ENCODE results near the gene WNT5A.

DNA sequence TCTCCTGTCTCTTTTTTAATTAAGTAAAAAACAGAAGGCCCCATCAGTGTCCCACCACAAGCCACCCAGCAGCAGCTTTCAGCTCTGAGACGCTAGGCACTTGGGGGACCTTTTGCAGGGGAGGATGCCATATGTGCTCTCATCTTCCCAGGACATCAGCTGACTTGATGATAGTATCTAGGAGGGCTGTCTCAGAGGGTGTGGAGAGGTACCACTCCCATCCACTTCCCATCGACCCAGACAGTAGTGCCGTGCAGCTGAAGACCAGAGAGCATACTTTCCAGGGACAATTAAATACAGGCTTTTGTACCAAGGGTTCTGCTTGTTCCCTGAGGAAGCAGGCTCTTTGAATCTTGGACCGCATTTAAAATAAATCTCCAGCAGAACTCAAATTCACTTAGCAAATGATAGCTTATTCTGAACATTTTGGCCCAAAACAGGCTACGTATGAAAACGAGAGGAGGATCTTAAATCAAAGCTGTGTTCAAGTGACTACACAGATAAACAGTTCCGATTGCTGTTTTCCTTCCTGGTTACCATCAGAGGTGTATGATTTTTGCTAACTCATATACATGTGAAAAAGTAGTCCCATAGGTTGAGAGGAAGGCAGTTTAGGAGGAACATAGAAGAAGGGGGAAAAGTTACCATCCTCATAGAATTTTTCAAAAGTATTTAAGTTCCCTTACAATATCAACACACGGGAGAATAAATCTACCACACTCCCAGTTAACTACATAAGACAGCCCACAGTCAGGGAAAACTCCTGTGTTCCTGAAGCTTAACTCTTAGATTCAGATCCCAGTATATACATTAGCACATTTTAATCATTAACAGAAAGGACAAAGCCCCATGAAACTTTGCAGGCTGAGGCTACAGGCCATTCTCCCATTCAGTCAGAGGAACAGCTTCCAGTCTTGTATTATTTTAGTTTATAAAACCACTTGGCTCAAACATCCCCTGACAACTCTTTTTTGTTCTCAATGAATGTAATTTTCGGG lies 9.5 kb downstream of the WNT5A start:
- TF ChIP-seq, protein P1, sequence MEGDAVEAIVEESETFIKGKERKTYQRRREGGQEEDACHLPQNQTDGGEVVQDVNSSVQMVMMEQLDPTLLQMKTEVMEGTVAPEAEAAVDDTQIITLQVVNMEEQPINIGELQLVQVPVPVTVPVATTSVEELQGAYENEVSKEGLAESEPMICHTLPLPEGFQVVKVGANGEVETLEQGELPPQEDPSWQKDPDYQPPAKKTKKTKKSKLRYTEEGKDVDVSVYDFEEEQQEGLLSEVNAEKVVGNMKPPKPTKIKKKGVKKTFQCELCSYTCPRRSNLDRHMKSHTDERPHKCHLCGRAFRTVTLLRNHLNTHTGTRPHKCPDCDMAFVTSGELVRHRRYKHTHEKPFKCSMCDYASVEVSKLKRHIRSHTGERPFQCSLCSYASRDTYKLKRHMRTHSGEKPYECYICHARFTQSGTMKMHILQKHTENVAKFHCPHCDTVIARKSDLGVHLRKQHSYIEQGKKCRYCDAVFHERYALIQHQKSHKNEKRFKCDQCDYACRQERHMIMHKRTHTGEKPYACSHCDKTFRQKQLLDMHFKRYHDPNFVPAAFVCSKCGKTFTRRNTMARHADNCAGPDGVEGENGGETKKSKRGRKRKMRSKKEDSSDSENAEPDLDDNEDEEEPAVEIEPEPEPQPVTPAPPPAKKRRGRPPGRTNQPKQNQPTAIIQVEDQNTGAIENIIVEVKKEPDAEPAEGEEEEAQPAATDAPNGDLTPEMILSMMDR (IDR thresholded peaks at IDR 0.05), result no peak
- no peak for TF ChIP-seq POLR2A (IDR thresholded peaks at IDR 0.05)

Data from lower leg skin (tissue), 3 donors.